Measurements from ENCODE around the gene ZC3H10. TPM values are rescaled to one million over a fixed set of nuclear protein-coding genes. Genes with fewer than 3 reads are reported as not detected.
A peak's percentile ranks its signal among the peaks of the same experiment; 100 is the strongest.

ZC3H10 gene
- total and polyA plus RNA-seq, 2 of the 8 experiments (the other 6 are each of a cell fraction or from before 2014, with no cell fraction given) = 4.0 to 11.2 TPM

DNA sequence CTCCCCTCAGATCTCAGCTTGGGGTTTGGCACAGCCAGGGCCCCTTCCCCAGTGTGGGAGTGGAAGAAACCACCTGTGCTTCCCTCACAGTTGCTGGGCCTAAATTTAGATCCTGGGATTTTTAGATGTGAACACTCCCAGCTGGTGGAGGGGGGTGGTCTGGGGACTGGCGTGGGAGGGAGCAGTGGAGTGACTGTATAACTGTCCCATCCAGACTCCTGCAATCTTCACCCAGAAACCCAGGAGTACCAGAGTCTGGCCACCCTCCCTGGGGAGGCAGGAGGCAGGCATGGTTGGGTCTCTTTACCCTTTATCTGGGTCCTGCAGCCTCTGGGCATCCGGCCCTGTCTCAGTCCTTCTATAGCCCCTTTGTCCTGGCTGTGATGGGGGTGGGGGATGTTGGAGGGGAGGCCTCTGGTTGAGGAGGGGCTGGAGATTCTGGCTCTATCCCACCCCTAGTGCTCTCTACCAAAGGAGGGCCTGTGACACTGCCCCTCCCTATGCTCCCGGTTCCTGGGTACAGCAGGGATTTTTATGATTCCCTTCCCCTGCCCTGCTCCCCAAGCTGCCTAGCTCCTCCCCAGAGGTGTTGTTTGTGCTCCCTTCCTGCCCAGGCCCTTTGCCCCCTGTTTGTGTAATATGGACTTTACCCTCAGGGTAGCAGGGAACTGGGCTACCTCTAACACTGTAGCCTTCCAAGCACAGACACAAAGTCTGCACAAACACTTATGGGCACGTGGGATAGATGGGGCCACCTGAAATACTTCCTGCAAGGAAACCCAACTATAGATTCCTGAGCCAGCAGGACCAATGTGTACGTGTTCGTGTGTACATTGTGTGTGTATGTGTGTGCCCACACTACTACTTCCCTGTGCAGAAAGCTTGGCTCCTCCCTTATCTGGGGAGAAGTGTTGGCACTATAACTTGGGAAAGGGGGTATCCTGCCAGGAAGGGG is 36.4 kb upstream of the ZC3H10 start:
- no peak overlapping the region for H3K4ac ChIP-seq (replicated peaks; ENCODE audit: insufficient read length, low read depth, low read length)
- H2AK5ac ChIP-seq (ENCODE audit: low read depth, low read length) = no peak overlapping the region; the same call in 1 of the 2 replicates
- no peak overlapping the region for H3K23ac ChIP-seq (ENCODE audit: insufficient read length)
- H3K14ac ChIP-seq (ENCODE audit: insufficient read length) = no peak overlapping the region
- H3K4me1 ChIP-seq (replicated peaks in 1 of 4; ENCODE audit: control insufficient read depth in 3 of 4, insufficient read depth in 4 of 4, low read length in 3 of 4) = peaks cover 3 to 17% (median 11%) of the 10 kb centered on the region in 4 experiments
- peak overlapping the region; percentile 62 to 97 for H3K4me2 ChIP-seq (ENCODE audit: insufficient read depth in 1 of 2, low read depth in 2 of 2, low read length in 2 of 2)
- no peak overlapping the region for H3K18ac ChIP-seq (ENCODE audit: extremely low read depth, low read length)
- H3K79me2 ChIP-seq (ENCODE audit: control insufficient read depth in 1 of 2, insufficient read depth in 2 of 2, low read length in 2 of 2) = peaks cover 0 to 27% of the 10 kb centered on the region in 2 experiments; a peak in 2 of 4 replicates
- DNase-seq (ENCODE audit: low read depth in 1 of 2, low spot score in 2 of 2) = no peak
- 0 out of 2 replicates have a peak overlapping the region, but pooled peaks have one; percentile 84 for H2BK15ac ChIP-seq (ENCODE audit: low read length)
- 82% methylated on average over 6 of the region's 6 CpGs; no CpG with 5 or more reads in 1 of the 2 experiments for WGBS, 2 experiments (ENCODE audit: extremely low coverage in 1 of 2, insufficient coverage in 1 of 2, insufficient read length in 1 of 2, insufficient replicate concordance in 2 of 2, low coverage in 1 of 2, low lambda C conversion rate in 2 of 2, missing lambda C conversion rate in 1 of 2)
- H4K20me1 ChIP-seq (replicated peaks in 1 of 2; ENCODE audit: control insufficient read depth in 1 of 2, insufficient read depth in 2 of 2, low read length in 2 of 2) = peaks cover 2 to 10% of the 10 kb centered on the region in 2 experiments
- CTCF ChIA-PET (ENCODE audit: partially characterized antibody) = interaction anchor here (0.6 to 5.1 kb wide), 13 partner anchors 9 to 345 kb away, joined by 3 to 31 read pairs (median 4); partner anchors contain the start of gene PA2G4
- no peak overlapping the region for H2BK20ac ChIP-seq (ENCODE audit: low read length)
- peak overlapping the region; percentile 94 for H2BK12ac ChIP-seq (ENCODE audit: low read depth, low read length)
- peaks cover 7% of the 10 kb centered on the region; the same call in 1 of the 2 replicates for H3K23me2 ChIP-seq (ENCODE audit: low read depth, low read length)
- no peaks in the 10 kb centered on the region for H3K27me3 ChIP-seq (replicated peaks in 1 of 4; ENCODE audit: control insufficient read depth in 3 of 4, extremely low read depth in 1 of 4, insufficient read depth in 3 of 4, low read length in 3 of 4)
- peak overlapping the region in 1 of 4 experiments; percentile 68; a peak in 2 of 7 replicates for H3K9ac ChIP-seq (replicated peaks in 1 of 4; ENCODE audit: extremely low read depth in 1 of 4, low read depth in 3 of 4, low read length in 3 of 4)
- no peak overlapping the region for H2AFZ ChIP-seq (ENCODE audit: low read length)
- no peak overlapping the region for H3K56ac ChIP-seq (replicated peaks; ENCODE audit: insufficient read length, low read depth, low read length)
- peaks cover 7 to 14% (median 11%) of the 10 kb centered on the region in 4 experiments; a peak in 7 of 8 replicates for H3K36me3 ChIP-seq (ENCODE audit: control insufficient read depth in 2 of 4, insufficient read depth in 4 of 4, low read length in 3 of 4)
- 0 out of 2 replicates have a peak overlapping the region, but pooled peaks have one; percentile 13 for H3K27ac ChIP-seq (ENCODE audit: low read depth, low read length)
- FAIRE-seq = no peak
- H2BK120ac ChIP-seq (replicated peaks; ENCODE audit: low read depth, low read length) = no peak overlapping the region
- POLR2A ChIA-PET (ENCODE audit: partially characterized antibody) = interaction anchor here (0.6 to 8.9 kb wide), 31 partner anchors 9 to 1054 kb away, joined by 3 to 112 read pairs (median 4); partner anchors contain the start of genes ESYT1, MYL6, PA2G4 and PAN2
- H4K8ac ChIP-seq (ENCODE audit: extremely low read depth, insufficient read depth, low read length) = no peak overlapping the region; the same call in 1 of the 2 replicates
- no peaks in the 10 kb centered on the region; a peak in 1 of 4 replicates for H3K9me3 ChIP-seq (ENCODE audit: insufficient read depth in 2 of 2, low read depth in 1 of 2, low read length in 1 of 2)
- peaks cover 7% of the 10 kb centered on the region; the same call in 1 of the 2 replicates for H3K79me1 ChIP-seq (ENCODE audit: low read depth, low read length)
- peak overlapping the region; percentile 74 to 89 (median 80); a peak in 7 of 8 replicates for H3K4me3 ChIP-seq (ENCODE audit: extremely low read depth in 1 of 4, insufficient read depth in 2 of 4, low read depth in 3 of 4, low read length in 4 of 4)
- H2BK5ac ChIP-seq (ENCODE audit: low read depth, low read length) = peak overlapping the region; percentile 77
- no peak overlapping the region for H4K91ac ChIP-seq (replicated peaks; ENCODE audit: insufficient read length, low read length)
- H4K5ac ChIP-seq (ENCODE audit: insufficient read length, low read depth, low read length) = no peak overlapping the region
- TF ChIP-seq BACH1 (IDR thresholded peaks at IDR 0.05; ENCODE audit: low read length) (no peak), CREB1 (IDR thresholded peaks at IDR 0.05) (no peak), HDAC2 (IDR thresholded peaks at IDR 0.05; ENCODE audit: borderline replicate concordance in 1 of 2, low read depth in 2 of 2, low read length in 2 of 2) (no peak), CBX8 (IDR thresholded peaks at IDR 0.05; ENCODE audit: borderline replicate concordance, low read depth, low read length) (no peak), SIX5 (IDR thresholded peaks at IDR 0.05; ENCODE audit: low read depth, low read length) (no peak), MAFK (IDR thresholded peaks at IDR 0.05; ENCODE audit: low read depth, low read length) (no peak), SUZ12 (IDR thresholded peaks at IDR 0.05; ENCODE audit: low read length) (no peak), GABPA (IDR thresholded peaks at IDR 0.05; ENCODE audit: borderline replicate concordance, insufficient read depth, low read length) (no peak), JUN (IDR thresholded peaks at IDR 0.05; ENCODE audit: low read depth, low read length) (no peak), CHD1 (IDR thresholded peaks at IDR 0.05; ENCODE audit: low read depth, low read length) (no peak), RXRA (IDR thresholded peaks at IDR 0.05; ENCODE audit: insufficient read depth, low read depth, low read length) (no peak)

All from H1 (cell line).